Heart left ventricle (tissue), 16 donors: ENCODE data around the gene HERC5. TPM values are rescaled to one million over a fixed set of nuclear protein-coding genes. Genes with fewer than 3 reads are reported as not detected.

Experiments used
- ATAC-seq, 4 donors: fragments of 200-7000 bp; cut with Tn5 transposase; one replicate each; pipeline ENCODE4 v1.9.1; 2020 to 2022; ENCODE audit warnings: moderate library complexity in 4 of 4, mild to moderate bottlenecking in 3 of 4, moderate number of reproducible peaks in 1 of 4
- DNase-seq, 5 donors: peaks; one replicate each; pipeline ENCODE4 v3.0.0-alpha.2; 2020
- H3K27ac ChIP-seq, 12 donors: fragments of 200-600 bp; sonication (generic) in 4 of 12; one replicate each; pipeline versions ENCODE4 v1.5.0 to v1.8.0; 2016 to 2022; ENCODE audit warnings: mild to moderate bottlenecking in 2 of 12
- H3K27me3 ChIP-seq, 9 donors: fragments of 200-600 bp; sonication (generic) in 2 of 9; one replicate each; pipeline versions ENCODE4 v1.5.1 to v1.8.0; 2016 to 2022; ENCODE audit warnings: mild to moderate bottlenecking in 3 of 9
- H3K36me3 ChIP-seq, 9 donors: fragments of 200-600 bp; sonication (generic) in 2 of 9; one replicate each; pipeline versions ENCODE4 v1.5.0 to v1.8.0; 2018 to 2022; ENCODE audit warnings: mild to moderate bottlenecking in 2 of 9
- H3K4me1 ChIP-seq, 12 donors: fragments of 200-600 bp; sonication (generic) in 4 of 12; one replicate each; pipeline versions ENCODE4 v1.5.0 to v1.8.0; 2016 to 2022; ENCODE audit warnings: mild to moderate bottlenecking in 3 of 12
- H3K4me3 ChIP-seq, 12 donors: fragments of 200-600 bp; sonication (generic) in 4 of 12; one replicate each; pipeline versions ENCODE4 v1.5.0 to v1.8.0; 2017 to 2022; ENCODE audit warnings: mild to moderate bottlenecking in 9 of 12, moderate library complexity in 4 of 12
- H3K9me3 ChIP-seq, 12 donors: fragments of 200-600 bp; sonication (generic) in 4 of 12; one replicate each; pipeline versions ENCODE4 v1.5.0 to v1.8.0; 2016 to 2022; ENCODE audit warnings: mild to moderate bottlenecking in 1 of 12
- CTCF ChIP-seq, 12 donors: fragments of 200-600 bp; sonication (generic) in 4 of 12; IDR thresholded peaks; one replicate each; pipeline versions ENCODE4 v1.5.0 to v1.8.0; 2018 to 2022; ENCODE audit warnings: antibody characterized with exemption in 12 of 12, mild to moderate bottlenecking in 5 of 12
- POLR2A ChIP-seq, 2 donors: fragments of 450-650 bp; IDR thresholded peaks; one replicate each; pipeline ENCODE4 v1.6.1; 2017; ENCODE audit warnings: antibody characterized with exemption in 2 of 2, mild to moderate bottlenecking in 2 of 2, moderate library complexity in 2 of 2
- WGBS, 4 donors: extraction: QIAGEN DNeasy Blood & Tissue Kit in 2 of 4; methylation state at CpG; one replicate each; pipeline versions ENCODE4 v1.1.5 to v1.1.7; 2013 to 2018; 5-methylcytosine and 5-hydroxymethylcytosine counted together
- intact Hi-C, 10 donors: fragments of 100-400 bp; cut with DNase I; formaldehyde crosslinking; loops; one replicate each; pipeline versions ENCODE4 v1.11.1 to v1.14.2; 2022
- polyA plus RNA-seq, 2 donors: library from polyadenylated mRNA; stranded (reverse); fragments of 200-250 nt; gene quantifications; one replicate each; pipeline ENCODE4 v1.2.3, GENCODE V29; 2013
- total RNA-seq, 9 donors: library from RNA; depleted of rRNA in 2 of 9; stranded (reverse); fragments of >200 nt in 2 of 9; fragmentation: NEBNext Ultra II Directional in 3 of 9; extraction: Animal tissue kit (Norgen Biotek cat#: 25700) in 3 of 9; gene quantifications; one replicate each; pipeline versions ENCODE4 v1.1.0 to v1.2.4, GENCODE V29; 2016 to 2023
- donor health status: ischemic (EF 13 %, LVEDD 7.1; RV severe dilation, severe dysfunction).
- donor health status: healthy with polysubstance abuse.
- donor health status: DM: no; HTN: yes; CAD: no.
- donor health status: DM: no; HTN: no; CAD: no.
- donor health status: ischemic (EF 25% LVEDD 6.9; RV normal size, moderate dysfunction).
- donor health status: ischemic (EF 25% LVEDD 5.7; RV mildly dilated, moderate dysfunction).
- donor health status: healthy.
- donor health status: DM: yes; HTN: yes; CAD: no.
- donor health status: ischemic (EF 35%, LVEDD 5.7; RV mildly dilated, moderate dysfunction).
- donor health status: nonischemic (EF 11% LVEDD 7.7; RV severe dilation, severe dysfunction).
- donor health status: DM: yes; HTN: yes; CAD: no.
- donor health status: PGD.
- donor health status: ischemic (EF 29% LVEDD 5.4; RV normal size, mild dysfunction).
- donor health status: nonischemic (EF 23%, LVEDD 6.1; RV moderate dilation, normal function).

Gene HERC5
- total and polyA plus RNA-seq, 11 donors, result 0.88 to 5.5 (median 2.0) TPM

GRCh38 chr4:88533088-88533790, 76.3 kb downstream of the HERC5 start:
- H3K4me3 ChIP-seq, result no peak overlapping the region
- 82 to 85% (median 84%) methylated on average over 6 of the region's 6 CpGs for WGBS, 4 donors
- ATAC-seq, result no peak
- no peak for TF ChIP-seq POLR2A (IDR thresholded peaks at IDR 0.05)
- TF ChIP-seq CTCF (IDR thresholded peaks at IDR 0.05), result no peak
- no peak for DNase-seq
- no peaks in the 10 kb centered on the region for H3K9me3 ChIP-seq
- H3K27me3 ChIP-seq, result no peaks in the 10 kb centered on the region
- intact Hi-C loops, result loop anchor here in 2 of 10 donors (10.0 kb wide), 1 partner anchor 492 kb away; no protein-coding TSS in a partner anchor
- H3K36me3 ChIP-seq, result no peaks in the 10 kb centered on the region
- no peak overlapping the region for H3K27ac ChIP-seq
- H3K4me1 ChIP-seq, result peaks cover 0 to 8% (median 0%) of the 10 kb centered on the region in 12 donors

DNA sequence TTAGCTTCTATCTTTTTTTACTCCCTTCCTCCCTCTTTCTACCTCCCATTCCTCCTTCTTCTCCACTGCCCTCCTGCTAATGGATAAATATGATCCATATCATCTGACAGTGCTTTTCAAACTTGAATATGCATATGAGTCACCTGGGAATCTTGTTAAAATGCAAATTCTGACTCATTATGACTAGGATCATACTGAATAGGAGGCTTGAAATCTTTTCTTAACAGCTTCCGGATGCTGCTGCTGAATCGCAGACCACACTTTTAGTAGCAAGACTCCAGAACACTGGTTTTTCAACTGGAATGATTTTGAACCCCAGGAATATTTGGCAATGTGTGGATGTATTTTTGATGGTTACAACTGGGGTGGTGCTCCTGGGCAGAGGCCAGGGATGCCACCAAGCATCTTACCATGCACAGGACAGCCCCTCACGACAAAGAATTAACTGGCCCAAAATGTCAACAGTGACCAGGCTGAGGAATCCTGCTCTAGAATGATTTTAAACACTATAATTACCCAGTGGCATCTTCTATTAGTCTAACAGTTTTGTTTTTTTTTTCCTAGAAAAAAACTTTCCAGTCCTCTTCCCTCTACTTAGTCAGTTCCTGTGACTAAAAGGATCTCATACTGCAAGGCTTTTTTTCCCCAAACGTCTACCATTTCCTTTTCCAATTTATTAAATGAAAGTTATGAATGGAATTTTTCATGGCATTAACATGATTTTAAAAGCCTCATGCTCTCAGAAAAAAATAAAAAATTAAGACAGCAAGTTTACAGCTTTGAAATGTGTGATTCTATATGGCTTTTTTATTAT, 77.2 kb downstream of the HERC5 start:
- TF ChIP-seq POLR2A (IDR thresholded peaks at IDR 0.05) (no peak), CTCF (IDR thresholded peaks at IDR 0.05) (no peak)
- Histone ChIP-seq H3K27me3 (no peaks in the 10 kb centered on the region), H3K36me3 (no peaks in the 10 kb centered on the region), H3K9me3 (no peaks in the 10 kb centered on the region), H3K4me1 (peaks cover 0 to 9% (median 0%) of the 10 kb centered on the region in 12 donors), H3K27ac (peak overlapping the region in 1 of 12 donors; percentile 18), H3K4me3 (no peak overlapping the region)
- DNase-seq (no peak), ATAC-seq (no peak)
- intact Hi-C loops, result loop anchor here in 2 of 10 donors (10.0 kb wide), 1 partner anchor 491 kb away; no protein-coding TSS in a partner anchor
- WGBS, 4 donors, result 56 to 75% (median 64%) methylated on average over 4 of the region's 4 CpGs

- no peak overlapping the region for H3K4me3 ChIP-seq
- no peaks in the 10 kb centered on the region for H3K27me3 ChIP-seq
- intact Hi-C loops, result loop anchor here in 5 of 10 donors (5.0 to 10.0 kb wide), 3 partner anchors 122 to 492 kb away; no protein-coding TSS in a partner anchor
- H3K36me3 ChIP-seq, result no peaks in the 10 kb centered on the region
- H3K9me3 ChIP-seq, result no peaks in the 10 kb centered on the region
- no peak for DNase-seq
- 89 to 93% (median 91%) methylated on average over 2 of the region's 2 CpGs for WGBS, 4 donors
- TF ChIP-seq CTCF (IDR thresholded peaks at IDR 0.05) (no peak), POLR2A (IDR thresholded peaks at IDR 0.05) (no peak)
- no peak overlapping the region for H3K27ac ChIP-seq
- peaks cover 0 to 13% (median 3%) of the 10 kb centered on the region in 12 donors for H3K4me1 ChIP-seq
- no peak for ATAC-seq
These were observed 78.3 kb downstream of the HERC5 start for GRCh38 chr4:88535090-88535755.
